Peyer's patch (tissue), 4 donors: ENCODE measurements around the gene AGTR1. TPM values are rescaled to one million over a fixed set of nuclear protein-coding genes. Genes with fewer than 3 reads are reported as not detected.

Experiments used
- DNase-seq, 3 donors: peaks; one replicate each; pipeline ENCODE4 v3.0.0-alpha.2; 2017 to 2019
- H3K27ac ChIP-seq, 4 donors: fragments of 200-600 bp; sonication (generic); one replicate each; pipeline ENCODE4 v1.5.1; 2016 to 2019
- H3K27me3 ChIP-seq, 2 donors: fragments of 200-600 bp; sonication (generic); one replicate each; pipeline ENCODE4 v1.5.1; 2019
- H3K36me3 ChIP-seq, 3 donors: fragments of 200-600 bp; sonication (generic); one replicate each; pipeline ENCODE4 v1.5.1; 2016 to 2019
- H3K4me1 ChIP-seq, 4 donors: fragments of 200-600 bp; sonication (generic); one replicate each; pipeline ENCODE4 v1.5.1; 2016 to 2019
- H3K4me3 ChIP-seq, 4 donors: fragments of 200-600 bp; sonication (generic); 1 replicate in 3 of 4; 2 replicates in 1 of 4; pipeline ENCODE4 v1.5.1; 2016 to 2019; ENCODE audit warnings: mild to moderate bottlenecking in 1 of 4
- H3K9me3 ChIP-seq, 4 donors: fragments of 200-600 bp; sonication (generic); one replicate each; pipeline ENCODE4 v1.5.1; 2016 to 2019; ENCODE audit warnings: mild to moderate bottlenecking in 1 of 4
- CTCF ChIP-seq, 6 experiments: fragments of 450-650 bp in 4 of 6; fragments of 200-600 bp in 2 of 6; sonication (generic) in 1 of 6; IDR thresholded peaks; one replicate each; pipeline ENCODE4 v1.5.1; 2017 to 2019; ENCODE audit warnings: antibody characterized with exemption in 6 of 6, mild to moderate bottlenecking in 3 of 6, moderate library complexity in 1 of 6
- POLR2A ChIP-seq, 2 donors: fragments of 450-650 bp; IDR thresholded peaks; one replicate each; pipeline ENCODE4 v1.5.1; 2017; ENCODE audit warnings: antibody characterized with exemption in 2 of 2, mild to moderate bottlenecking in 2 of 2, moderate library complexity in 2 of 2
- total RNA-seq, 4 donors: library from RNA; depleted of rRNA; stranded (reverse); fragments of >200 nt; gene quantifications; one replicate each; pipeline ENCODE4 v1.1.0, GENCODE V29; 2016

The AGTR1 gene
- total RNA-seq, 4 donors from 2014 or later: 0.70 to 3.8 (median 1.2) TPM; not detected in 1

DNA sequence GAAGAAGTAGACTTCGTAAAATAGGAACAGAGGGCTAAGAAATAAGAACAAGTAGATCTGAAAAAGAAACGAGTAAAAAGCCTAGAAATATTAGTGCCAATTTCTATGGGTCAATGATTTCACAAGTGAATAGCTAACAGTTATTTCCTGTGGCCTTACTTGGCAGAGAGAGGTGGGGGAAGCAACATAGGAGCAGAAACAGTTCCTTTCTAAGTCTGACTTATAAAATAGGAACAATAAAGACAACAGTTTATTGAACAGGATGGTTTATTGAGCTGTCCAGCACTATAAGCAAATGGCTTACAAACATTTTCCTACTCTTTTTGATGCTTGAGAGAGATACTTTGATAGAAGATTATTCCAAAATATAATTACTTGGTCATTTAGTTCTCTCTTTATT, 37.9 kb downstream of the AGTR1 start:
- Histone ChIP-seq H3K4me3 (no peak overlapping the region), H3K36me3 (no peaks in the 10 kb centered on the region), H3K4me1 (no peaks in the 10 kb centered on the region), H3K27ac (no peak overlapping the region), H3K9me3 (no peaks in the 10 kb centered on the region), H3K27me3 (no peaks in the 10 kb centered on the region)
- DNase-seq: no peak
- no peak for TF ChIP-seq POLR2A (IDR thresholded peaks at IDR 0.05)
- TF ChIP-seq CTCF (IDR thresholded peaks at IDR 0.05): no peak

DNA sequence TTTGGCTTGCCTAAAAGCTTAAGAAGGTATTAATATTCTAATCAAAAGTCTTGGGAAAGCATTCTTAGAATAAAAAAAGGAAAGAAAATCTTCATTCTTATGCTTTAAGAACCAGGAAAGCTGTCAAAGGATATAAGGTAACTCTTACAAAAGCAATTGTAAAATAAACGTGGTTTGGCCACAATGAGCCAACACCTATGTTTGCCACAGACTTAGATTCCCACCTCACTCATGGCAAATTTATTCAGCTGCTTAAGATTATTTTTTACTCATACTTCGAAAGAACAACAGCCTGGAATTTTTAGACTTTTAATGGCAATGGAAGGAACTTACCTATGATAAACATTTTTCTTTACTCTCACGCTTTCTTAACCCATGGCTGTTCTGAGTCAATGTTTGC, 38.4 kb downstream of the AGTR1 start:
- Histone ChIP-seq H3K4me1 (no peaks in the 10 kb centered on the region), H3K36me3 (no peaks in the 10 kb centered on the region), H3K27ac (no peak overlapping the region), H3K9me3 (no peaks in the 10 kb centered on the region), H3K27me3 (no peaks in the 10 kb centered on the region), H3K4me3 (no peak overlapping the region)
- TF ChIP-seq CTCF (IDR thresholded peaks at IDR 0.05): no peak
- TF ChIP-seq POLR2A (IDR thresholded peaks at IDR 0.05): no peak
- no peak for DNase-seq

DNA sequence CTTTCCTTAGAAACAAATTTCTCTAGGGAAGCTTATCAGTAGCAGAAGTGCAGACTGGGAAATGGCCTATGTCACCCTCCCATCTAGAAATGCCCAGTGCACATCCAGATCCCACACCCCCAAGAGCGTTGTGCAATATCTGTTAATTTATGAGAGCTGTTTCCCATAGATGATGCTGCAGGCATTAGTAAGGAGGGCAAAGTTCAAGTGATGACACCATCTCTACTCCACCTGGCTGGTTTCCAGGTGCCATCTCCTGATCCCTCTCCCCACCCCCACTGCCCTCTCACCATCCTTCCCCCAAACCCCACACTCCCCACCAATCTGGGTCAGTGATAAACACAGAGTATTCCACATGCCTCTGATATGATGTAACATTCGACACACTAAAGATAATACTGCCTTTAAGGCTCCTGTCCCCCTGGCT, 39.4 kb downstream of the AGTR1 start:
- Histone ChIP-seq H3K4me3 (no peak overlapping the region), H3K4me1 (no peaks in the 10 kb centered on the region), H3K36me3 (no peaks in the 10 kb centered on the region), H3K9me3 (no peaks in the 10 kb centered on the region), H3K27me3 (no peaks in the 10 kb centered on the region), H3K27ac (no peak overlapping the region)
- TF ChIP-seq POLR2A (IDR thresholded peaks at IDR 0.05) (no peak), CTCF (IDR thresholded peaks at IDR 0.05) (no peak)
- DNase-seq: no peak

DNA sequence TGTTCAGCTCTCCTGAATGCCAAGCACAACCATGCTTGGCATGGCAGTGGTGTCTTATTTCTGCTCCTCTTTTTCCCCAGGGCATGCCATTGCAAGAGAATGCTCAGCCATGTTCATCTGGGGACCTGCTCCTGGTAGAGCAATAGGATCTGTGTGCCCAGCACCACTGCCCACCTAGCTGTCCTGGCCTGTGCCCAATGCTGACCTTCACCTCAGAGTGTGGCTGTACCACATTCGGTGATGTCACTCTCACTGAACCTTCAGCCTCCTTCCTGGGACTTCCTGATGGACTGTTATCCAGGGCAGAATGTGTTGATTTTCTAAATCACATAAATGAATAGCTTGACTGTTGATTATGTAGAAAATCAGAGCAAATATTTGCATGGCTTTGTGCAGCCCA, 42.0 kb downstream of the AGTR1 start:
- Histone ChIP-seq H3K27me3 (no peaks in the 10 kb centered on the region), H3K9me3 (no peaks in the 10 kb centered on the region), H3K4me3 (no peak overlapping the region), H3K36me3 (no peaks in the 10 kb centered on the region), H3K4me1 (no peaks in the 10 kb centered on the region), H3K27ac (no peak overlapping the region)
- no peak for DNase-seq
- TF ChIP-seq CTCF (IDR thresholded peaks at IDR 0.05): no peak

GRCh38 chr3:148740291-148740690, 42.6 kb downstream of the AGTR1 start:
- no peak for TF ChIP-seq POLR2A (IDR thresholded peaks at IDR 0.05)
- TF ChIP-seq CTCF (IDR thresholded peaks at IDR 0.05): no peak
- Histone ChIP-seq H3K9me3 (no peaks in the 10 kb centered on the region), H3K4me1 (no peaks in the 10 kb centered on the region), H3K27ac (no peak overlapping the region), H3K27me3 (no peaks in the 10 kb centered on the region), H3K36me3 (no peaks in the 10 kb centered on the region), H3K4me3 (no peak overlapping the region)
- no peak for DNase-seq

GRCh38 chr3:148741219-148741618, 43.5 kb downstream of the AGTR1 start:
- Histone ChIP-seq H3K9me3 (no peaks in the 10 kb centered on the region), H3K4me3 (no peak overlapping the region), H3K4me1 (no peaks in the 10 kb centered on the region), H3K27ac (no peak overlapping the region), H3K36me3 (no peaks in the 10 kb centered on the region), H3K27me3 (no peaks in the 10 kb centered on the region)
- DNase-seq: no peak
- TF ChIP-seq POLR2A (IDR thresholded peaks at IDR 0.05) (no peak), CTCF (IDR thresholded peaks at IDR 0.05) (no peak)
